Mesenchymal stem cell (in vitro differentiated cells and primary cell): Measurements from ENCODE around the gene CECR2.

ENCODE experiments used
- DNase-seq: peaks from one replicate; pipeline ENCODE4 v3.0.0-alpha.2; 2013
- H2AFZ ChIP-seq: one replicate; pipeline ENCODE4 v1.6.1; 2013; ENCODE audit warnings: low read depth, mild to moderate bottlenecking, control low read depth, inconsistent platforms, low read length, moderate library complexity
- H2AK5ac ChIP-seq: 2 replicates; pipeline ENCODE4 v1.6.1; 2013; ENCODE audit warnings: low read length, moderate library complexity, mild to moderate bottlenecking, inconsistent platforms; ENCODE audit not compliant: severe bottlenecking
- H2BK120ac ChIP-seq: one replicate; pipeline ENCODE4 v1.6.1; 2013; ENCODE audit warnings: low read depth, mild to moderate bottlenecking, inconsistent platforms, low read length, moderate library complexity
- H2BK12ac ChIP-seq, 2 experiments: one replicate each; pipeline ENCODE4 v1.6.1; 2013; ENCODE audit warnings: inconsistent platforms in 2 of 2, low read length in 2 of 2, mild to moderate bottlenecking in 2 of 2, moderate library complexity in 2 of 2, control low read depth in 1 of 2
- H2BK15ac ChIP-seq: one replicate; pipeline ENCODE4 v1.6.1; 2013; ENCODE audit warnings: mild to moderate bottlenecking, low read depth, inconsistent platforms; ENCODE audit not compliant: poor library complexity, severe bottlenecking
- H2BK5ac ChIP-seq: 2 replicates; pipeline ENCODE4 v1.6.1; 2013; ENCODE audit warnings: low read depth, mild to moderate bottlenecking, low read length, control low read depth, inconsistent platforms; ENCODE audit not compliant: poor library complexity, severe bottlenecking
- H3K14ac ChIP-seq, 2 experiments: one replicate each; pipeline ENCODE4 v1.6.1; 2013; ENCODE audit warnings: inconsistent platforms in 2 of 2, low read length in 2 of 2, control low read depth in 1 of 2, mild to moderate bottlenecking in 1 of 2, moderate library complexity in 1 of 2
- H3K18ac ChIP-seq, 2 experiments: one replicate each; pipeline ENCODE4 v1.6.1; 2013; ENCODE audit warnings: inconsistent platforms in 2 of 2, low read length in 2 of 2, control low read depth in 1 of 2, low read depth in 1 of 2, mild to moderate bottlenecking in 1 of 2
- H3K23ac ChIP-seq, 2 experiments: one replicate each; pipeline ENCODE4 v1.6.1; 2013; ENCODE audit warnings: inconsistent platforms in 2 of 2, low read length in 2 of 2, mild to moderate bottlenecking in 2 of 2, moderate library complexity in 2 of 2, control low read depth in 1 of 2
- H3K27ac ChIP-seq: 2 replicates; pipeline ENCODE4 v1.5.1; 2013; ENCODE audit warnings: mild to moderate bottlenecking, moderate library complexity, low read length, control low read depth, inconsistent platforms; ENCODE audit not compliant: poor library complexity, severe bottlenecking
- H3K27me3 ChIP-seq, 2 experiments: 2 replicates each; pipeline versions ENCODE4 v1.6.1 to v1.7.0; 2013; ENCODE audit warnings: low read length in 2 of 2, mild to moderate bottlenecking in 2 of 2, moderate library complexity in 2 of 2, control low read depth in 1 of 2, inconsistent platforms in 1 of 2; ENCODE audit not compliant: control insufficient read depth in 1 of 2, insufficient read depth in 1 of 2
- H3K36me3 ChIP-seq, 2 experiments: 2 replicates each; pipeline versions ENCODE4 v1.6.1 to v1.7.0; 2013; ENCODE audit warnings: low read length in 2 of 2, control low read depth in 1 of 2, inconsistent platforms in 1 of 2, low read depth in 1 of 2, mild to moderate bottlenecking in 1 of 2; ENCODE audit not compliant: insufficient read depth in 2 of 2, control insufficient read depth in 1 of 2
- H3K4ac ChIP-seq, 2 experiments: one replicate each; pipeline ENCODE4 v1.6.1; 2013; ENCODE audit warnings: inconsistent platforms in 2 of 2, low read length in 2 of 2, mild to moderate bottlenecking in 2 of 2, moderate library complexity in 2 of 2, control low read depth in 1 of 2, low read depth in 1 of 2
- H3K4me1 ChIP-seq: 2 replicates; pipeline ENCODE4 v1.6.1; 2013; ENCODE audit warnings: low read depth, low read length, control low read depth; ENCODE audit not compliant: control insufficient read depth, insufficient read depth
- H3K4me2 ChIP-seq: 2 replicates; pipeline ENCODE4 v1.6.1; 2013; ENCODE audit warnings: low read length, mild to moderate bottlenecking, inconsistent platforms; ENCODE audit not compliant: poor library complexity, severe bottlenecking
- H3K4me3 ChIP-seq, 2 experiments: 2 replicates each; pipeline versions ENCODE4 v1.5.1 to v1.7.0; 2013; ENCODE audit warnings: low read length in 2 of 2, mild to moderate bottlenecking in 2 of 2, control low read depth in 1 of 2, low read depth in 1 of 2; ENCODE audit not compliant: insufficient read depth in 1 of 2
- H3K79me1 ChIP-seq: replicated peaks from 2 replicates; pipeline ENCODE4 v1.6.1; 2013; ENCODE audit warnings: mild to moderate bottlenecking, control low read depth, low read length, inconsistent platforms; ENCODE audit not compliant: poor library complexity, severe bottlenecking
- H3K9ac ChIP-seq: 2 replicates; pipeline ENCODE4 v1.7.0; 2013; ENCODE audit warnings: mild to moderate bottlenecking, low read length, moderate library complexity
- H3K9me3 ChIP-seq: 2 replicates; pipeline ENCODE4 v1.7.0; 2013; ENCODE audit warnings: mild to moderate bottlenecking, low read length; ENCODE audit not compliant: control insufficient read depth
- H4K8ac ChIP-seq: one replicate; pipeline ENCODE4 v1.6.1; 2013; ENCODE audit warnings: inconsistent platforms, mild to moderate bottlenecking, low read length, moderate library complexity
- H4K91ac ChIP-seq: one replicate; pipeline ENCODE4 v1.6.1; 2013; ENCODE audit warnings: mild to moderate bottlenecking, low read length, inconsistent platforms
- WGBS: methylation state at CpG from one replicate; pipeline ENCODE4 v1.1.7; 2013; ENCODE audit warnings: mixed read lengths; 5-methylcytosine and 5-hydroxymethylcytosine counted together

CECR2 gene

GRCh38 chr22:17438026-17438425 is 68.8 kb downstream of the CECR2 start:
- Histone ChIP-seq H3K4me1 (peaks cover 2% of the 10 kb centered on the region), H3K9ac (no peak overlapping the region), H3K27me3 (peaks cover 8 to 11% of the 10 kb centered on the region in 2 experiments), H4K8ac (no peak overlapping the region), H3K4ac (no peak overlapping the region), H3K79me1 (no peaks in the 10 kb centered on the region), H2BK120ac (no peak overlapping the region), H2AFZ (no peak overlapping the region), H3K23ac (no peak overlapping the region), H3K18ac (no peak overlapping the region), H3K14ac (no peak overlapping the region), H3K27ac (no peak overlapping the region), H2BK15ac (no peak overlapping the region), H3K4me2 (no peak overlapping the region), H3K9me3 (no peaks in the 10 kb centered on the region), H2AK5ac (no peak overlapping the region), H4K91ac (no peak overlapping the region), H3K4me3 (no peak overlapping the region), H2BK5ac (no peak overlapping the region), H2BK12ac (no peak overlapping the region), H3K36me3 (no peaks in the 10 kb centered on the region)
- no peak for DNase-seq
- WGBS: no CpG with 5 or more reads among the region's 2 CpGs

GRCh38 chr22:17441326-17441725 is 72.1 kb downstream of the CECR2 start:
- H3K18ac ChIP-seq: no peak overlapping the region
- peaks cover 9 to 10% of the 10 kb centered on the region in 2 experiments for H3K27me3 ChIP-seq
- H3K4me1 ChIP-seq: no peaks in the 10 kb centered on the region
- H2AK5ac ChIP-seq: no peak overlapping the region
- no peak overlapping the region for H3K4me3 ChIP-seq
- no peak overlapping the region for H2BK120ac ChIP-seq
- no peaks in the 10 kb centered on the region for H3K36me3 ChIP-seq
- no peak overlapping the region for H2BK12ac ChIP-seq
- no peak overlapping the region for H3K27ac ChIP-seq
- DNase-seq: no peak
- WGBS: 87% methylated on average over 4 of the region's 5 CpGs
- H4K8ac ChIP-seq: no peak overlapping the region
- no peak overlapping the region for H2BK5ac ChIP-seq
- H3K23ac ChIP-seq: no peak overlapping the region
- H3K79me1 ChIP-seq: no peaks in the 10 kb centered on the region
- no peak overlapping the region for H2BK15ac ChIP-seq
- H3K9me3 ChIP-seq: no peaks in the 10 kb centered on the region
- H3K4me2 ChIP-seq: no peak overlapping the region
- no peak overlapping the region for H3K14ac ChIP-seq
- no peak overlapping the region for H4K91ac ChIP-seq
- H3K4ac ChIP-seq: no peak overlapping the region
- H2AFZ ChIP-seq: no peak overlapping the region
- H3K9ac ChIP-seq: no peak overlapping the region

- H3K4me3 ChIP-seq: no peak overlapping the region
- H3K9ac ChIP-seq: no peak overlapping the region
- H3K27me3 ChIP-seq: peaks cover 0 to 4% of the 10 kb centered on the region in 2 experiments
- no peak overlapping the region for H3K18ac ChIP-seq
- no peak overlapping the region for H2BK12ac ChIP-seq
- WGBS: 78% methylated on average over 17 of the region's 17 CpGs
- H3K79me1 ChIP-seq: no peaks in the 10 kb centered on the region
- H2BK15ac ChIP-seq: no peak overlapping the region
- H2AFZ ChIP-seq: no peak overlapping the region
- H3K36me3 ChIP-seq: no peaks in the 10 kb centered on the region
- H2BK120ac ChIP-seq: no peak overlapping the region
- H2AK5ac ChIP-seq: no peak overlapping the region
- H3K9me3 ChIP-seq: no peaks in the 10 kb centered on the region
- no peak overlapping the region for H3K4ac ChIP-seq
- no peak for DNase-seq
- H3K27ac ChIP-seq: no peak overlapping the region
- no peak overlapping the region for H2BK5ac ChIP-seq
- no peak overlapping the region for H4K91ac ChIP-seq
- H4K8ac ChIP-seq: no peak overlapping the region
- no peak overlapping the region for H3K4me2 ChIP-seq
- no peak overlapping the region for H3K14ac ChIP-seq
- H3K23ac ChIP-seq: no peak overlapping the region
- no peaks in the 10 kb centered on the region for H3K4me1 ChIP-seq
These were observed 74.3 kb downstream of the CECR2 start for GRCh38 chr22:17443405-17444203.

- H3K4ac ChIP-seq: no peak overlapping the region
- no peak overlapping the region for H2BK5ac ChIP-seq
- no peak overlapping the region for H2BK12ac ChIP-seq
- no peaks in the 10 kb centered on the region for H3K79me1 ChIP-seq
- H2BK15ac ChIP-seq: no peak overlapping the region
- H3K14ac ChIP-seq: no peak overlapping the region
- no peaks in the 10 kb centered on the region for H3K36me3 ChIP-seq
- H3K4me1 ChIP-seq: no peaks in the 10 kb centered on the region
- no peak overlapping the region for H3K27ac ChIP-seq
- no peaks in the 10 kb centered on the region for H3K9me3 ChIP-seq
- no peak overlapping the region for H3K4me3 ChIP-seq
- H4K91ac ChIP-seq: no peak overlapping the region
- H3K23ac ChIP-seq: no peak overlapping the region
- H2AFZ ChIP-seq: no peak overlapping the region
- no peak overlapping the region for H3K9ac ChIP-seq
- no peak overlapping the region for H3K18ac ChIP-seq
- no peak overlapping the region for H2BK120ac ChIP-seq
- WGBS: 76% methylated on average over 6 of the region's 6 CpGs
- peaks cover 0 to 4% of the 10 kb centered on the region in 2 experiments for H3K27me3 ChIP-seq
- H2AK5ac ChIP-seq: no peak overlapping the region
- no peak overlapping the region for H4K8ac ChIP-seq
- H3K4me2 ChIP-seq: no peak overlapping the region
- DNase-seq: no peak
These were observed 74.9 kb downstream of the CECR2 start for GRCh38 chr22:17444204-17444504.
